GM19035 (cell line): ENCODE data around the gene HS3ST3A1.

Experiments
- ATAC-seq: cut with Tn5 transposase; IDR thresholded peaks from one replicate; pipeline ENCODE4 v1.9.1; 2021; ENCODE audit not compliant: unreplicated experiment

HS3ST3A1 gene

DNA sequence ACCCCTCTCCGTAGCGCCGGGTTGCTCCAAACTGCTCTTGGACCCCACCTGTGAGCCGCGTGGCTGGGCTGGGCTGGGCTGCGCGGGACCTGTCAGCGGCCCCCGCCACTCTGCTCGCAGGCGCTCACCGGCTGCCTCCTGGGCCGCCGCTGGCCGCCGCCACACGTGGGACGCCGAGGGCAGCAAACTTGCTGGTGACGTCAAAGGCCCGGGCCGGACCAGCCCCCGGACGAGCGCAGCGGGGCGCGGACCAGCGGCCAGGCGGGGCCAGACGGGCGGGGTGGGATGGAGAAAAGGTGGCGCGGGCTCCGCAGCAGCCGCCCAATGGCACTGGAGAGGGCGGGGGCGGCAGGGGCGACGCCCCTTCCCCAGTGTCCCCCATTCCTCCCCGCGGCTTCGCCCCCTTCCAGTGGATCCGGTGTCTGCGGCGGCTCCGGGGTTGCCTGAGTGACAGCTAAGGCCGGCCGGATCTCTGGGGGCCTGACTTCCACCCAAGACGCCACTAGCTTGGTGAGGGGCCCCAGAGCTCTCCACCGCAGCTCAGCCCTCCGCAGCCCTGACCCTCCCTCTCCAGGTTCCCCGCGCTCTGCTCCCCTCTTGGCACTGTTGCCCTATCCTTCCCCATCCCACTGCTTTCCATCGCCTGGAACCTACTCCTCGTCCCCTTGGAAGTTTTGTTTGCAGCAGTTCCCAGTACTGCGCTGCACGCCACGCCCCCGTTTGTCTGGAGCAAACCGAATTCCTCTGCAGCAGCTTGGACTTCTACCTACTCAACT lies at the start of gene HS3ST3A1:
Gene HS3ST3A1, minus strand, starts transcription at position 154 of the 776 bp plus-strand sequence. CDS start 800 bp downstream, outside the sequence.
- no peak for ATAC-seq

DNA sequence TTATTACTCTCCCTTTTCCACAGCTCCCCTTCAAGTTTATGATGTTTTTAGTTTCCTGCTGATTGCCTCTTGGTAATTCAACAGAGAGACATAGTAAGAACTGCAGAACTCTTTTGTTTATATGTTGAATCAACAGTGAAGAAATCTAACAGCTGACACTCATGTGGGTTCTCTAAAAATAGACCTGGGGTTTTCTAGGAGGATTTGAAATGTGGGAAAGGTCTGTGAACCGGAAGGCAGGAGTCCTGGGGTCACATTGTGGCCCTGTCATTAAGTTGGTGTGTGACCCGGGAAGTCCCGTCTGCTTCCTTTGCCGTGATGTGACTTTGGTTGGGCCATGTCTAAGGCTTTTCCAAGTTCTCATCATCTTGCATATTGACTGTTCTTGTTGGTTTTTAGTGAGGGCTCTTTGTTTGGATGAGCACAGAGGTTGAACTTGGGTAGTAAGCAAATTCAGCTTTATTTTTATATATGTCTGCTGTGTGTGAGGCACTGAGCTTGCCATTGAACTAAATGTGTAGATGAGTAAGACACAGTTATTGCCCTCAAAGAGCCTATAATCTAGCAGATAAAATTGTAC lies 48.5 kb upstream of the HS3ST3A1 start:
- no peak for ATAC-seq

DNA sequence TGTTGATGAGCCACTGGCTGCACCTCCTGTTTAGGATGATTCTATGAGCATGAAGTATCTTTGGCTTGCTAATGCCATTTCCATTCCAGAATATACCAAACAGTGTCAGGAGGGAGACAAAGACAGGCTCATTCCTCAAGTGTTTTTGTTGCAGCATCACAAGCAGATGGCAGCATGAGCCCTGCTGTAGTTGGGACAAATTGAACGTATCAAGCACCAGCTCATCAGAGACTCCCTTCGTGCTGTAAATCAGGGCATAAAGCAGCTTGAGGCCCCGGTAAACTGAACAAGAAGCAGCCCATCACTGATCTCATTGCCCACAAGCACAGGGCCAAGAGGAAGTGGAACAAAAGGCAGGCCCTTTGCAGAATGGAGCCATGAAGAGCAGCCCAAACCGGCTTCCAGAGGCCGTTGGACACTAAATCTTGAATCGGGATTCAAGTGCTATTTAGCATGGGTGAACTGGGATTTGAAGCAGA lies 45.9 kb upstream of the HS3ST3A1 start:
- ATAC-seq, result no peak

DNA sequence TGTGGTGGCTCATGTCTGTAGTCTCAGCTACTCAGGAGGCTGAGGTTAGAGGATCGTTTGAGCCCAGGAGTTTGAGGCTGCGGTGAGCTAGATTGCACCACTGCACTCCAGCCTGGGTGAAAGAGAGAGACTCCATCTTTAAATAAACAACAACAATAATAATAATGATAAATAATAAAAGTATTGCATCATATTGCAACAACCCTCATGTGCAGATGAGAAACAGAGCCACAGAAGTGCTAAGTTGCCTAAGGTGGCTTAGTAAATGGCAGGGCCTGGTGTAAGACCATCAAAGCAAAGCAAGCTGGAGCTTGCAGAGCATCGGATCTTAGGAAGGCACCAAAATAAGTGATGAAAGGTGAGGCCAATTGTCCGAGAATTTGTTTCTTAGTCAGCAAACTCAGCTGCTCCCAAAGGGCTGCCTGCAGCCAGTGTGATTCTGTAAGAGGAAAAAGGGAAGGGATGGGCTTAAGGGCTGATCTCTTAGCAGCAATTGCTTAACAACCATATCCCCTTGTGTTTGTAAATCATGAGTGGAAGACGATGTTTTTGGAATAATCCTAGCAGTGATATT lies 45.3 kb upstream of the HS3ST3A1 start:
- no peak for ATAC-seq

DNA sequence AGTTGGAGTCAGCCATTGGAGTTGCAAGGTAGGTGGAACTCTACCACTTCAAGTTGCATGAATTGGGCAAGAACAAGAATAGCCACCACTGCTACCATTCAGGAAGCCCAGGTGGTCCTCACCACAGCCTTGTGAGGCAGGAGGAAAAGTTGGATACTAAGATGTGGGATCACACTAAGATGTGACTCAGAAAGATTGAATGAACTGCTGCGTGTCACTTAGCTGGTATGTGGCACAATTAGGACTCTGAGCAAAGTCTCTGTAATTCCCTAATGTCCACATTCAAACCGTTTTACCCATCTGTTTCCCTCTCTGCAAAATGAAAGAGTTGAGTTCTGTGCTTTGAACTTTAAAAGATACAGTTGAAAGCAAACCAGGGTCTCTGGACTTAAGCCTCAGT lies 44.7 kb upstream of the HS3ST3A1 start:
- ATAC-seq, result no peak

DNA sequence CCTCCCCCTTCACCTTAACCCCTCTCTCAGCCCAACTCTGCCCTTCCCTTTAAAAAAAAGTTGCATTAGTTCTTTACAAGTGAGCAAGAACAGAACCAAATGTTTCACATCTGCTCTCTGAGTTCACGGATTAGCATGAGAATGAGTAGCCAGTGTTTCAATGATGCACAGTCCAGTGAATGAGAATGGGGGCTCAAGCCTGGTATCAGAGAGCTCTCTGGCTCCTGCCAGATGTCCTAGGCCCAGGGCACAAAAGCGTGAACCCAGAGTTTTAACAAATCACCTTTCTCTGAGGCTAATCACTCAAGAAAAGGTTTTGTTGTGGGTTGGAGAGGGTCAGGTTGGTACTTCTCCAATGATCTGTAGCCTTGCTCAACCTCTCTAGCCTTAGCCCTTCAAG lies 41.5 kb upstream of the HS3ST3A1 start:
- no peak for ATAC-seq

DNA sequence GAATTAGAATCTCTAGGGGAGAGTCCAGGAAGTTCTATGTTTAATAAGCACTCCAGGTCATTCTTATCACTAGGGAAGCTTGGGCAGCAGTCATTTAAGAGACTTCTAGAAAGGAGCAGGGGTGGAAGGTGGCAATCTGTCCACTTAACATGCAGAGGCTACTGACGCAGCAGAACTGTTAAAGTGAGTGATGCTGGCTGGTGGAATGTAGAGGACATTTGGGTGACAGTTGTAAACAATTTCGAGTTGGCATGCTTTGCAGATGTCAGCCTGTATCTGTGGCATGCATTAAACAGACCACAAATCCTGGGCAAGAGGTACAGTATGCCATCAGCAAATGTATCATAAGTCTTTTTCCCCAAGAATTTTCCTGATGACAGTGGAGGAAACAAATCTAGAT lies 40.5 kb upstream of the HS3ST3A1 start:
- ATAC-seq, result no peak

DNA sequence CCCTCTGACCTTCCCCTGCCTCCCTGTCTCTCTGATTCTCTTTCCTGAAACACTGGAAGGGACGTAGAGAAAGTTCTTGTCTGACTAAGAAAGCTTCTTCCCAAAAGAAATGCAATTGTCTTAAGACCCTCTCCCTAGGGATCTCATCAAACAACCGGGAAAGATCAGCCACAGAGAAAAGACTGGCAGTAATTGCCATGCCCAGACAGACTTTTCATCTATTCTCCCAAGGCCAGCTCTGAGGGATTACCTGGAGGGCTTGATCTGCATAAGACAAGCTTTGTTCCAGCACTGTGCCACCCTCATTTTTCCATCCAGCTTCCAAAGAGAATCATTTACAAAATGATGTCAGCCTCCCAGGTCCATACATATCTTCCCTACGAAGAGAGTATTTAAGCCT lies 38.8 kb upstream of the HS3ST3A1 start:
- ATAC-seq, result no peak

DNA sequence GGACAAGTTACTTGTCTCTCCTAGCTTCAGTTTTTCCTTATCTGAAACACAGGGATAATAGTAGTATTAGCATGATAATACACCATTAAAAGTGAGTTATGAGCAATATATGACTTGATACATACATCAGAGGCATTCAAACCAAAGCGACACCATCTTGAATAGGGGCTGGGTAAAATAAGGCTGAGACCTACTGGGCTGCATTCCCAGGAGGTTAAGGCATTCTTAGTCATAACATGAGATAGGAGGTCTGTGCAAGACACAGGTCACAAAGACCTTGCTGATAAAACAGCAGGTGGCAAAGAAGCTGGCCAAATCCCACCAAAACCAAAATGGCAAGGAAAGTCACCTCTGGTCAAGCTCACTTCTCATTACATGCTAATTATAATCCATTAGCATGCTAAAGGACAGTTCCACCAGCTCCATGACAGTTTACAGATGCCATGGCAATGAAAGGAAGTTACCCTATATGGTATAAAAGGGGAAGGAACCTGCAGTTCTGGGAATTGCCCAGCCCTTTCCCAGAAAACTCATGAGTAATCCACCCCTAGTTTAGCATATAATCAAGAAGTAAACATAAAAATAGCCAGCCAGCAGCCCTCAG lies 37.2 kb upstream of the HS3ST3A1 start:
- ATAC-seq, result no peak

DNA sequence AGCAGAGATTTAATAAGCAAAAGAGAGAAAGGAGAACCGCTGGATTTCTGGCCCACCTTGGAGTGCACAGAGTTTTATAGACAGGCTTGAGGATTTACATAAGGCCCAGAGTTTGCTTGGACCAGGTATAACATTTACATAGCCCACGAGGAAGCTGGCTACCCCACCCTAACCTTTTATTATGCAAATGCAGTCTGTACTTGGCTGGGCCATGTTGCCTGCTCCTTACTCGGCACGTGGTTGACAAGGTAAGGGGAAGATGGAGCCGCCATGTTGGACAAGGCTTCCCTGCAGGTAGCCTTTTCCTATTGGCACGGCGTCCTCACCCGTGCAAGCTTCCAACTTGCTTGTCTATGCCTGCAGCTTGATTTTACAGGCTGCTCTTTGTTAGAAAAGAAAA lies 35.2 kb upstream of the HS3ST3A1 start:
- ATAC-seq, result no peak

DNA sequence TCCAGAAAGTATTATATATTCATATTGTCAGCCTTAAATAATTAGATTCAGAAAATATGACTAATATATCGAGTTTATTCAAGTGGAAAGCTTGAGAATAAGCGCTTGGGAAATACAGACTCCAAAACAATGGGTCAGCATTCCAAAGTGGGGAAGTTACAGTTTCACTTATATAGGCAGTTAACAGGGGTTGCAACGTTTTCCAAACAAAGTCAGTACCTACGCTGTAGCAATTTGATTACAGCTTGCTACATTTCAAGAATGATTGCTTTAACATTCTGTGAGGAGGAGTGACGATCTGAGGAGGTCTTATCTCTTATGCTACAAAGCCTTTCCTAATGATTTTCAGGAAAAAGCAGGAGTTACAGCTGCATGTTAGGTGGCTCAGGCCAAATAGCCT lies 34.2 kb upstream of the HS3ST3A1 start:
- ATAC-seq, result no peak

DNA sequence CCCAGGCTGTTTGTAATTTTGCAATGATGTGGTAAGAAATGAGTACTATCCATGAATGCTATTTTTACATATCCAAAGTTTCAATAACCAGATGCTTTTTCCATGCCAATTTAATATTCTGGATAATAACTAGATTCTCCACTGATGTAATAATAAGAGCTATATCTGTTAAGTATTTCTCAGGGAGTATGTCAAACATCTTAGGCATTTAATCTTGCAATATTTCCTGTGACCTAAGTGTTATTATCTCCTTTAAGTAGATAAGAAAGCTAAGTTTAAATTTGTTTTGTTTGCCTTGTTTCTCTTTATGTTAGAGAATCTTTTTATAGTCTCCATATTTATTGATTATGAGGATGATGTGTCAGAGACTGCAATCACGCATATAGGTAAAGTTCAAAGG lies 32.3 kb upstream of the HS3ST3A1 start:
- ATAC-seq, result no peak

DNA sequence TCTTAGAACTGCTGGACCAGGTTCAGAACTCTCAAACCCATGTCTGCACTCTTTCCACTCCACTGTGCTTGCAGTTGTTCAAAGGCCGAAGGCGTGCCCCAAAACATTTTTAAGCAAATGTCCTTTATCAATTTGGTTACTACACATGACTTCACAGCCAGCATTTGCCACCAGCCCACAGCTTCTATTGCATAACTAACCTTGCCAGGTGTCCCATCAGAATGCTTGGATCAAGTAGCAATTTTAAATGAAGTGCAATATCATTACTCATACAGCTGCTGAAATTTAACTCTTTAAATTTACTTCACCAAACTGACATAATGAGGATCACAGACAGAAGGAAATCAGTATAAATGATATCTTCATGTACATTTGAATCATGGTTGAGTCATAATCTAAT lies 29.8 kb upstream of the HS3ST3A1 start:
- ATAC-seq, result no peak

DNA sequence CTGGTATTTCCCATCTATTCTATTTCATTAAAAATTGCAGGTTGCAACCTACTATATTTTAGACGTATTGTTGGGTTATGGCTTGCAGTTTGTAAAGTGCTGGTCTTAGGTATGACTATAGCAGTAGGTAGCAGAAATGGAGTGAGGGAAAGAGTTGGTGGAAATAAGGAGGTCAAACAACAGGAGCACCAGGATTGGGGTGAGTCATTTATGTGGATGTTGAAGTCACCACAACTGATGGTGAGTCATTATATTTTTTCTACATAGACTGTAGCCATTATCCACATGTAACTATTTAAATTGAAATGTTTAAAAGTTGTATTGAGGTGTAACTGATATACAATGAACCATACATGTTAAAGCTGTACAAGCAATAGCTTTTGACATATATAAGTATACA lies 25.0 kb upstream of the HS3ST3A1 start:
- no peak for ATAC-seq

DNA sequence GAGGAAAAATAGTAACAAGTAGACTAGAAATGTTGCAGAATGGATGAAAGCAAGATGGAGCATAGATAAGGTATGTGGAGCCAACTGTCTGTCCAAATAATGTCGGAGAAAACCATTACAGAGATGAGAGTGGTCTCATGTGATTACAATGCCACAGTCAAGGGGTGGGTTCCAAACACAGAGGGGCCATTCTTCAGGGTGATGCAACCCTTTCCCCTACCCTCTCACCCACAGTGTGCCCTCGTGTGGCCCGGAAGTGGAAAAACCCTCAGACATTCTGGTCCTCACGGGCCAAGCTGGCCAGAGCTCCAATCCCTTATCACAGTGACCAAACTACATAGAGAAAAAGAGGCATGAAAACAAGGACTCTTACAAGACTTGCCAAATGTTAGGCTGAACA lies 17.7 kb upstream of the HS3ST3A1 start:
- no peak for ATAC-seq

DNA sequence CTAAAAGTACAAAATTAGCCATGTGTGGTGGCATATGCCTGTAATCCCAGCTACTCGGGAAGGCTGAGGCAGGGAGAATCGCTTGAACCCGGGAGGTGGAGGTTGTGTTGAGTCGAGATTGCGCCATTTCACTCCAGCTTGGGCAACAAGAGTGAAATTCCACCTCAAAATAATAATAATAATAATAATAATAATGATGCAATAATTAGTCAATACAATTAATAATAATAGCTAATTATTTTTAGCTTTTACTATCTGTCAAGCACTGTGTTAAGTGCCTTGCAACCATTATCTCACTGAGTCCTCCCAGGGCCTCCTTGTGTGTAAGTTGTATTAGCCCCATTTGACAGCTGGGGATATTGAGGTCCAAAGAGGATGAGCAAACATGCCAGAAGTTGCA lies 14.3 kb upstream of the HS3ST3A1 start:
- no peak for ATAC-seq

DNA sequence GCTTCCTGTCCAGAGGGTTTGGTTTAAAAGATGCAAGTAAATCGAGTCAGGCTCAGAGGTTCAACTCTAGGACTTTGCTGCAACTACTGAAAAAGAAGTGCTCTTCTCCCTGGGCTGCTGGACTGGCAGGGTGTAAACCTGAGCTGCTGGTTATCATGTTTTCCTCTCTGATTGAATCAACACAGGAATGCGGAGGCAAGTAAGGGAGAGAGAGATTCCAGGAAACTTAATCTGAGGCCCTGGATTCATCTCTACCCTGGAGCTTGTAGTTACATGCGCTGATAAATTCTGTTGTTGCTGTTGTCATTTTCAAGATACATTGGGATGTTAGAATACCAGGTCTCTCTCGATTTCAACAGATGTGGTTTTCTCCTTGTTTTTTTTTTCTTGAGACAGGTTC lies 8.2 kb upstream of the HS3ST3A1 start:
- no peak for ATAC-seq

DNA sequence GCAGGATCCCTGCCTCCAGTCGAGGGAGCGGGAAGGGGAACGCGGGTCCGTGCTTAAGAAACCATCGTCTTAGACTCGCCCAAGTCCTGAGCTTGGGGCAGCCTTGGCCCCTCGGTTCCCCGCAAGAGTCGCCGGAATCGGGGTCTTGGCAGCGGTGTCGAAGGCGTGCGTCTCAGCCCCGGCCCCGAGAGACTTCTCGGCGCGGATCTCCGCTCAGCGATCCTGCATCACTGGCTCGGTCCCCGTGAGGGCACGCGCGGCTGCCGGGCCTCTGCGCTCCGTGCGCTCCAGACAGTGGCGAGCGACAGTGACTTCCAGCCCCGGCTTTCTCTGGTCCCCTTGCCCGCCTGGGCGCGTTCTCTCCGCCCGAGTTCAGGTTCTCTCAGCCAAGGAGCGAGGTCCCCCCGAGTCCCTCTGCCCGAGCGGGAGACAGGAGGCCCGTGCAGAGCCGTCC lies 380 bp downstream of the HS3ST3A1 start:
- ATAC-seq, result no peak

DNA sequence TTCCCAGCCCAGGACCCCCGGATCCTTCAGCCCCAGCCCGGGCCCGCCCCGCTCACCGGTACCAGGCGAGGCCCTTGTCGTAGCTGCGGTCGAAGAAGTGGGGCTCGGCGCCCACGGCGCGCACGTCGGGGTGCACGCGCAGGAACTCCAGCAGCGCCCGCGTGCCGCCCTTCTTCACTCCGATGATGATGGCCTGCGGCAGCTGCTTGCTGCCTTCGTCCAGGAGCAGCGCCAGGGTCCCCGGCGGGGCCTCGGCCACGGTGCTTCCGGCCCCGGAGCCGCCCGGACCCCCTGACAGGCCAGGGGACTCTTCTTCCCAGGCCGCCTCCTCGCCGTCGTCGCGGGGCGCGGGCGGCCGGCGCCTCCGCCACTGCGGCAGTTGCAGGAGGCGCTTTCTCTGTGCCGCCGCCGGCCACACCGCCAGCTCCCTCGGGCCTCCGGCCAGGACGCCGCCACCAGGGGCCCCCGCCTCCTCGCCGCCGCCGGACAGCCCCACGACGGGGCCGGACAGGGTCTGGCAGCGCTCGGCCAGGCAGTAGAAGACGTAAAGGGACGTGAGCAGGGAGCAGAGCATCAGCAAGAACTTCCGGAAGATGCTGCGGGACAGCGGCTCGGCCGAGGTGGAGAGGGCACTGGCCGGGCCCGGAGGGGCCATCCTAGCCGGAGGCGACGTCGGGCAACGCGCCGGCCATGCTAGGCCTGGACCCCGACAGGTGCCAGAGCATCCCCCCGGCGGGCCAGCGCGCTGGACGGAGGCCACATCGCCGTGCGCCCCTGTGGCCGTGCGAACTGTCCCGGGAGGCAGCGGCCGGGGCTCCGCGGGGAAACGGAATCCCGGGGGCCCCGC lies 1.0 kb downstream of the HS3ST3A1 start:
- ATAC-seq, result no peak

DNA sequence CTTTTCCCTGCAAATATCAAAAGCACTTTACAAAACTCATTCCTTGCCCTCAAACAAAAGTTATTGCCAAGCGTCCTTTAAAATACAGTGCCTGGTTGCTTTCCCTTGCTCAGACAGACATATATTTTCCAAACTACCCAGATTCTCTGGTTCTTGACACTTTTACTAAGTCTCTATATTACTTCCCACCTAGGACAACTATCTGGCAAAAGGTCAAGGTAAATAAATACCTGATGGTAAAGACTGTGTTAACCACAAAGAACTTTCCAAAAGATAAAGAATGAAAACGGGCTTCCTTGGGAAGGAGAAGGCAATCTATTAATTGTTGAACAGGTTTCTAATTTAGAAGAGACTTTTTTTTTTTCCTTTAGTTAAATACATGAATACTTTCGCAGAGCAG lies 1.9 kb downstream of the HS3ST3A1 start:
- ATAC-seq, result no peak

DNA sequence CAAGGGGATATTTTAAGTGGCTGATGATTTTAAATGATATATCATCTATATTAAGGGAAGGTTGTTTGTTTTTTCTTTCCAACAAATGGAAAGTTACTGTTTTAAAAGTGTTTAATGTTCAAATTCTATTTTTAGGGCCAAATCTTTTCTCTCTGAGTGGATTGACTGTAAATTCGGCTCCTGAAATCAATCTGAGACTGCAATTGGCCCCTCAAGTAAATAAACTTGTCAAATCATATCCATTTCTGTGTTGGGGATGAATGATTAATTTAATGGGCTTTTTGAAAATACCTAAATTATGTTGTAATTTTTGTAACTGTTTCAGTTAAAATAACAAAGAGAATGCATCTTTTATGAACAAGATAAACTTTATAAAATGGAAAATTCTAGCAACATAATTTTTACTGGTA lies 2.6 kb downstream of the HS3ST3A1 start:
- ATAC-seq, result no peak
